Muscle of leg (tissue), 11 donors: Measurements from ENCODE around the gene BCAT1. TPM values are rescaled to one million over a fixed set of nuclear protein-coding genes. Genes with fewer than 3 reads are reported as not detected.
A peak's percentile ranks its signal among the peaks of the same experiment; 100 is the strongest.

Source experiments
- DNase-seq: peaks from one replicate; pipeline ENCODE4 v3.0.0; 2013
- H3K27ac ChIP-seq: one replicate; pipeline ENCODE4 v1.5.1; 2013; ENCODE audit warnings: mild to moderate bottlenecking, low read length, control low read depth
- H3K27me3 ChIP-seq: one replicate; pipeline ENCODE4 v1.6.1; 2013; ENCODE audit warnings: low read length; ENCODE audit not compliant: control insufficient read depth, insufficient read depth
- H3K36me3 ChIP-seq: one replicate; pipeline ENCODE4 v1.6.1; 2013; ENCODE audit warnings: low read length; ENCODE audit not compliant: control insufficient read depth, insufficient read depth
- H3K4me1 ChIP-seq: one replicate; pipeline ENCODE4 v1.6.1; 2013; ENCODE audit warnings: low read length; ENCODE audit not compliant: control insufficient read depth, insufficient read depth
- H3K4me3 ChIP-seq: one replicate; pipeline ENCODE4 v1.5.1; 2013; ENCODE audit warnings: low read length, control low read depth
- H3K9me3 ChIP-seq: replicated peaks from 2 replicates; pipeline ENCODE4 v1.6.1; 2013; ENCODE audit warnings: low read depth, low read length; ENCODE audit not compliant: control insufficient read depth
- WGBS: methylation state at CpG from one replicate; pipeline ENCODE4 v1.1.5; 2013; ENCODE audit warnings: missing lambda C conversion rate; ENCODE audit not compliant: insufficient coverage; 5-methylcytosine and 5-hydroxymethylcytosine counted together
- polyA plus RNA-seq, 8 donors: library from polyadenylated mRNA; unstranded; fragments of 120-200 nt; gene quantifications; one replicate each; pipeline versions ENCODE4 v1.2.1 to v1.2.3, GENCODE V29; 2013; ENCODE audit warnings: inconsistent platforms in 1 of 8, low replicate concordance in 1 of 8; ENCODE audit not compliant: insufficient read length in 8 of 8, insufficient read depth in 1 of 8
- total RNA-seq: library from RNA; stranded (reverse); fragments of 120-200 nt; gene quantifications from one replicate; pipeline ENCODE4 v1.2.4, GENCODE V29; 2013

BCAT1 gene
- total and polyA plus RNA-seq, 9 donors: 25.4 to 69.5 (median 58.1) TPM

GRCh38 chr12:24989216-24989615 lies 40.3 kb upstream of the BCAT1 start:
- WGBS: no CpG with 5 or more reads among the region's 2 CpGs

GRCh38 chr12:24982250-24982649 lies 33.3 kb upstream of the BCAT1 start:
- DNase-seq: no peak
- Histone ChIP-seq H3K4me3 (no peak overlapping the region), H3K27ac (no peak overlapping the region), H3K4me1 (no peaks in the 10 kb centered on the region), H3K27me3 (no peaks in the 10 kb centered on the region), H3K9me3 (peaks cover 3% of the 10 kb centered on the region), H3K36me3 (no peaks in the 10 kb centered on the region)
- WGBS: no CpG with 5 or more reads among the region's 1 CpG

More at GRCh38 chr12:24989216-24989615, 40.3 kb upstream of the BCAT1 start:
- Histone ChIP-seq H3K4me1 (no peaks in the 10 kb centered on the region), H3K27ac (no peak overlapping the region), H3K27me3 (peaks cover 3% of the 10 kb centered on the region), H3K4me3 (no peak overlapping the region), H3K9me3 (peaks cover 3% of the 10 kb centered on the region), H3K36me3 (no peaks in the 10 kb centered on the region)
- no peak for DNase-seq

- Histone ChIP-seq H3K27me3 (no peaks in the 10 kb centered on the region), H3K36me3 (no peaks in the 10 kb centered on the region), H3K27ac (no peak overlapping the region), H3K4me1 (no peaks in the 10 kb centered on the region), H3K4me3 (no peak overlapping the region), H3K9me3 (peaks cover 3% of the 10 kb centered on the region)
- WGBS: 100% methylated on average over 1 of the region's 8 CpGs
- DNase-seq: no peak
Observed at GRCh38 chr12:24979976-24980730, 31.3 kb upstream of the BCAT1 start.

GRCh38 chr12:24979329-24979728 lies 30.4 kb upstream of the BCAT1 start:
- Histone ChIP-seq H3K27me3 (no peaks in the 10 kb centered on the region), H3K27ac (no peak overlapping the region), H3K4me1 (no peaks in the 10 kb centered on the region), H3K4me3 (no peak overlapping the region), H3K36me3 (no peaks in the 10 kb centered on the region), H3K9me3 (peaks cover 1% of the 10 kb centered on the region)
- DNase-seq: peak; percentile 31
- no CpG with 5 or more reads among the region's 5 CpGs for WGBS

- no peak for DNase-seq
- H3K36me3 ChIP-seq: no peaks in the 10 kb centered on the region
- H3K9me3 ChIP-seq: no peaks in the 10 kb centered on the region
- no peak overlapping the region for H3K4me3 ChIP-seq
- H3K27ac ChIP-seq: no peak overlapping the region
- H3K4me1 ChIP-seq: no peaks in the 10 kb centered on the region
- H3K27me3 ChIP-seq: no peaks in the 10 kb centered on the region
- no CpG with 5 or more reads among the region's 1 CpG for WGBS
Observed at GRCh38 chr12:24977711-24978110, 28.8 kb upstream of the BCAT1 start.

- Histone ChIP-seq H3K9me3 (no peaks in the 10 kb centered on the region), H3K27ac (no peak overlapping the region), H3K27me3 (no peaks in the 10 kb centered on the region), H3K4me3 (no peak overlapping the region), H3K4me1 (no peaks in the 10 kb centered on the region), H3K36me3 (no peaks in the 10 kb centered on the region)
- no CpG with 5 or more reads among the region's 4 CpGs for WGBS
- peak; percentile 32 for DNase-seq
Observed at GRCh38 chr12:24977060-24977459, 28.2 kb upstream of the BCAT1 start.

- no peaks in the 10 kb centered on the region for H3K27me3 ChIP-seq
- H3K9me3 ChIP-seq: no peaks in the 10 kb centered on the region
- H3K36me3 ChIP-seq: no peaks in the 10 kb centered on the region
- H3K27ac ChIP-seq: no peak overlapping the region
- no peak overlapping the region for H3K4me3 ChIP-seq
- no peak for DNase-seq
- no peaks in the 10 kb centered on the region for H3K4me1 ChIP-seq
Observed at GRCh38 chr12:24975425-24975824, 26.5 kb upstream of the BCAT1 start.

GRCh38 chr12:24974216-24974615 lies 25.3 kb upstream of the BCAT1 start:
- Histone ChIP-seq H3K9me3 (no peaks in the 10 kb centered on the region), H3K27me3 (no peaks in the 10 kb centered on the region), H3K27ac (no peak overlapping the region), H3K4me3 (no peak overlapping the region), H3K36me3 (no peaks in the 10 kb centered on the region), H3K4me1 (no peaks in the 10 kb centered on the region)
- DNase-seq: no peak
- WGBS: no CpG with 5 or more reads among the region's 3 CpGs

GRCh38 chr12:24972078-24972477 lies 23.2 kb upstream of the BCAT1 start:
- no peak overlapping the region for H3K4me3 ChIP-seq
- no peaks in the 10 kb centered on the region for H3K27me3 ChIP-seq
- no peaks in the 10 kb centered on the region for H3K4me1 ChIP-seq
- no peaks in the 10 kb centered on the region for H3K9me3 ChIP-seq
- no peak overlapping the region for H3K27ac ChIP-seq
- no CpG with 5 or more reads among the region's 1 CpG for WGBS
- no peaks in the 10 kb centered on the region for H3K36me3 ChIP-seq
- DNase-seq: no peak

- WGBS: 90% methylated on average over 2 of the region's 6 CpGs
- H3K9me3 ChIP-seq: no peaks in the 10 kb centered on the region
- H3K4me3 ChIP-seq: no peak overlapping the region
- H3K36me3 ChIP-seq: no peaks in the 10 kb centered on the region
- no peaks in the 10 kb centered on the region for H3K4me1 ChIP-seq
- no peak for DNase-seq
- no peaks in the 10 kb centered on the region for H3K27me3 ChIP-seq
- H3K27ac ChIP-seq: no peak overlapping the region
Observed at GRCh38 chr12:24970177-24970576, 21.3 kb upstream of the BCAT1 start.
